PC-3 (cell line): ENCODE measurements around the gene NEK4. TPM values are rescaled to one million over a fixed set of nuclear protein-coding genes. Genes with fewer than 3 reads are reported as not detected.

Experiments
- ATAC-seq: fragments of 200-7000 bp; cut with Tn5 transposase; 2 replicates; pipeline ENCODE4 v1.9.1; 2020; ENCODE audit warnings: mild to moderate bottlenecking, moderate library complexity
- BruUV-seq: library from RNA; stranded (reverse); fragments of 400-500 nt; replicated peaks from 2 replicates; lab custom pipeline; 2021; lab: Mats Ljungman, UMichigan
- CTCF ChIA-PET: fragments of 300-600 bp; sonication (Branson Sonifier 250); formaldehyde crosslinking; loops from one replicate; lab custom pipeline; 2022; ENCODE audit warnings: antibody characterized with exemption; lab: Charles Lee
- POLR2A ChIA-PET: fragments of 300-600 bp; sonication (Branson Sonifier 250); formaldehyde crosslinking; loops from one replicate; lab custom pipeline; 2022; ENCODE audit warnings: antibody characterized with exemption; ENCODE audit not compliant: unreplicated experiment; lab: Charles Lee
- DNase-seq: peaks from one replicate; pipeline ENCODE4 v3.0.0-alpha.2; 2015
- H2AFZ ChIP-seq: fragments of 300-600 bp; sonication (generic); 2 replicates; pipeline ENCODE4 v1.6.0; 2016; ENCODE audit warnings: antibody characterized with exemption, low read length
- H3F3A ChIP-seq: fragments of 300-600 bp; sonication (generic); one replicate; pipeline ENCODE4 v1.6.0; 2017; ENCODE audit warnings: antibody characterized with exemption, low read length, control low read depth, mild to moderate bottlenecking; ENCODE audit not compliant: unreplicated experiment
- H3K27ac ChIP-seq: fragments of 300-600 bp; sonication (generic); 2 replicates; pipeline ENCODE4 v1.5.1; 2016; ENCODE audit warnings: mild to moderate bottlenecking, low read length
- H3K27me3 ChIP-seq: fragments of 300-600 bp; sonication (generic); 2 replicates; pipeline ENCODE4 v1.6.1; 2016; ENCODE audit warnings: low read length, mixed read lengths
- H3K36me3 ChIP-seq: fragments of 300-600 bp; sonication (generic); 2 replicates; pipeline ENCODE4 v1.6.1; 2016; ENCODE audit warnings: low read depth, mixed run types, low read length, mixed read lengths
- H3K4me1 ChIP-seq: fragments of 300-600 bp; sonication (generic); 2 replicates; pipeline ENCODE4 v1.5.1; 2016; ENCODE audit warnings: low read length; ENCODE audit not compliant: insufficient read depth
- H3K4me2 ChIP-seq: fragments of 300-600 bp; sonication (generic); 2 replicates; pipeline ENCODE4 v1.6.0; 2016; ENCODE audit warnings: low read length
- H3K4me3 ChIP-seq: fragments of 300-600 bp; sonication (generic); 2 replicates; pipeline ENCODE4 v1.5.1; 2016; ENCODE audit warnings: mild to moderate bottlenecking, low read length, mixed read lengths
- H3K79me2 ChIP-seq: fragments of 300-600 bp; sonication (generic); 2 replicates; pipeline ENCODE4 v1.6.1; 2017; ENCODE audit warnings: low read length, mixed read lengths
- H3K9ac ChIP-seq: fragments of 300-600 bp; sonication (generic); 2 replicates; pipeline ENCODE4 v1.6.0; 2016; ENCODE audit warnings: mild to moderate bottlenecking, low read length
- H3K9me2 ChIP-seq: fragments of 300-600 bp; sonication (generic); replicated peaks from 2 replicates; pipeline ENCODE4 v1.6.1; 2016; ENCODE audit warnings: mixed run types, low read length, mixed read lengths
- H3K9me3 ChIP-seq: fragments of 300-600 bp; sonication (generic); 2 replicates; pipeline ENCODE4 v1.6.1; 2016; ENCODE audit warnings: low read length, mixed read lengths
- H4K20me1 ChIP-seq: fragments of 300-600 bp; sonication (generic); 2 replicates; pipeline ENCODE4 v1.6.1; 2016; ENCODE audit warnings: low read length, mixed read lengths
- CTCF ChIP-seq: fragments of 300-600 bp; sonication (generic); conservative IDR thresholded peaks from 2 replicates; pipeline ENCODE4 v1.5.1; 2017; ENCODE audit warnings: antibody characterized with exemption, low read depth, mild to moderate bottlenecking, low read length
- EZH2 ChIP-seq: fragments of 300-600 bp; sonication (generic); IDR thresholded peaks from one replicate; pipeline ENCODE4 v1.6.1; 2017; ENCODE audit warnings: antibody characterized with exemption, mild to moderate bottlenecking, low read length; ENCODE audit not compliant: unreplicated experiment
- EZH2phosphoT487 ChIP-seq: fragments of 300-600 bp; sonication (generic); IDR thresholded peaks from 2 replicates; pipeline ENCODE4 v1.6.1; 2018; ENCODE audit warnings: mild to moderate bottlenecking, antibody characterized with exemption, low read length, borderline replicate concordance
- intact Hi-C: fragments of 100-400 bp; cut with micrococcal nuclease; formaldehyde crosslinking; loops from 2 replicates; pipeline ENCODE4 v1.9.0; 2023
- total RNA-seq: library from RNA; depleted of rRNA; stranded (reverse); fragments of >200 nt; gene quantifications from 2 replicates; pipeline ENCODE4 v1.2.3, GENCODE V29; 2014

NEK4 gene
- total RNA-seq, 1 experiment from 2014 or later, result 33.6 TPM

GRCh38 chr3:52784931-52785590, 14.3 kb upstream of the NEK4 start:
- Histone ChIP-seq H3K9ac (no peak overlapping the region), H3K79me2 (no peaks in the 10 kb centered on the region), H3K36me3 (no peaks in the 10 kb centered on the region), H3K27ac (no peak overlapping the region), H3K27me3 (peaks cover 26% of the 10 kb centered on the region), H3K9me2 (no peaks in the 10 kb centered on the region), H3K4me1 (no peaks in the 10 kb centered on the region), H3K4me2 (no peak overlapping the region), H3K9me3 (no peaks in the 10 kb centered on the region), H3K4me3 (no peak overlapping the region), H4K20me1 (no peaks in the 10 kb centered on the region), H2AFZ (no peak overlapping the region), H3F3A (no peaks in the 10 kb centered on the region)
- POLR2A ChIA-PET, result no interaction called here
- DNase-seq, result no peak
- TF ChIP-seq CTCF, result no peak
- TF ChIP-seq EZH2, result no peak
- no peak for TF ChIP-seq EZH2phosphoT487
- intact Hi-C loops, result no loop called here
- ATAC-seq, result no peak
- CTCF ChIA-PET, result no interaction called here
- BruUV-seq, result no TSS peak

DNA sequence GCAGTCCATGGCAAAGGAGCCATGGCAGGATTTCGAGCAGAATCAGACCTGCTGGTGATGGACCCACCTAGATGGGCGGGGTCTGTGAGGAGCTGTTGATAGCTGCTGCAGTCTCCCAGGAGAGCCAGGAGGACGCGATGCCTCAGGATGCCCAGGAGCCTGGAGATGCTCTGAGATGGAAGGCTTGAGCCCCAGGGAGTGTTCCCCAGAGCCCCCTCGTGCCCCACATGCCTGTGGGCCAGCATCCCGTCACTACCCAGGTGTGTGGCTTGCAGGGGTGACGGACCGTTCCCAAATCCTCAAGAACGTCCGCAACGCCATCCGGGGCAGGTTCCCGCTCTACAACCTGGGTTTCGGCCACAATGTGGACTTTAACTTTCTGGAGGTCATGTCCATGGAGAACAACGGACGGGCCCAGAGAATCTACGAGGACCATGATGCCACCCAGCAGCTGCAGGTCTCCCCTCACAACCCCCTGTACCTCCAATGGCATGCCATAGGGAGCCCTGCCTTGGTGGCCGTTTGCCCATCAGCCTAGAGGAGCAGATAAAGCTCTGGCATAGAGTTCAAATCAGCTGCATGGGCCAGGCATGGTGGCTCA, 13.4 kb upstream of the NEK4 start:
- no peak overlapping the region for H3K4me2 ChIP-seq
- no peaks in the 10 kb centered on the region for H3K4me1 ChIP-seq
- BruUV-seq, result no TSS peak
- DNase-seq (no peak), ATAC-seq (no peak)
- H3K9me3 ChIP-seq, result no peaks in the 10 kb centered on the region
- H2AFZ ChIP-seq, result no peak overlapping the region
- H3K9me2 ChIP-seq, result no peaks in the 10 kb centered on the region
- H3K27ac ChIP-seq, result no peak overlapping the region
- no peak overlapping the region for H3K9ac ChIP-seq
- H3K4me3 ChIP-seq, result no peak overlapping the region
- peaks cover 26% of the 10 kb centered on the region for H3K27me3 ChIP-seq
- H3F3A ChIP-seq, result no peaks in the 10 kb centered on the region
- no peaks in the 10 kb centered on the region for H3K79me2 ChIP-seq
- H3K36me3 ChIP-seq, result no peaks in the 10 kb centered on the region
- no peaks in the 10 kb centered on the region for H4K20me1 ChIP-seq
- ChIA-PET POLR2A (no interaction called here), CTCF (no interaction called here)
- intact Hi-C loops, result no loop called here
- no peak for TF ChIP-seq EZH2phosphoT487

DNA sequence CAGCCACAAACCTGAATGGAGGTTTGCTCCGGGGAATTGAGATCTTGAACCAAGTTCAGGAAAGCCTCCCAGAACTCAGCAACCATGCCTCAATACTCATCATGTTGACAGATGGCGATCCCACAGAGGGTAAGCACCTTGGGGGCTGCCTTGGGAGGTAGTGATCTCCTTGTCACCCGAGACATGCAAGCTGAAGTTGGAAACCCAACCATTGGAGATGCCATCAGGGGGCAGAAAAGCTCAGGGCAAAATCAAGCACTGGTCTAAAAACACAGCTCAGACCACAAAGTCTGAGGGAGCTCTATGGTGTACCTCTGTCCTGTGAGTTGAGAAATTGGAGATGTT, 12.4 kb upstream of the NEK4 start:
- H3K79me2 ChIP-seq, result no peaks in the 10 kb centered on the region
- H3K27me3 ChIP-seq, result peaks cover 26% of the 10 kb centered on the region
- no TSS peak for BruUV-seq
- intact Hi-C loops, result no loop called here
- TF ChIP-seq EZH2phosphoT487, result no peak
- TF ChIP-seq CTCF, result no peak
- TF ChIP-seq EZH2, result no peak
- H4K20me1 ChIP-seq, result no peaks in the 10 kb centered on the region
- H3K36me3 ChIP-seq, result no peaks in the 10 kb centered on the region
- no peak overlapping the region for H3K4me3 ChIP-seq
- no peaks in the 10 kb centered on the region for H3F3A ChIP-seq
- no peak overlapping the region for H3K9ac ChIP-seq
- POLR2A ChIA-PET, result interaction anchor here (0.6 kb wide), 1 partner anchor 62 kb away, joined by 3 read pairs; no protein-coding TSS in a partner anchor
- no peak overlapping the region for H2AFZ ChIP-seq
- no peaks in the 10 kb centered on the region for H3K9me2 ChIP-seq
- ATAC-seq (no peak), DNase-seq (no peak)
- H3K4me1 ChIP-seq, result no peaks in the 10 kb centered on the region
- CTCF ChIA-PET, result no interaction called here
- H3K4me2 ChIP-seq, result no peak overlapping the region
- no peaks in the 10 kb centered on the region for H3K9me3 ChIP-seq
- no peak overlapping the region for H3K27ac ChIP-seq
